ENCODE measurements around the gene MAST1.

Gene MAST1

GRCh38 chr19:12872941-12873890 lies 34.9 kb downstream of the MAST1 start:
- Histone ChIP-seq H3K9me3 (replicated peaks; ENCODE audit: insufficient read depth, low read length) (no peaks in the 10 kb centered on the region), H3K36me3 (replicated peaks; ENCODE audit: insufficient read depth, low read length) (no peaks in the 10 kb centered on the region), H3F3A (ENCODE audit: insufficient read depth, low read length) (no peaks in the 10 kb centered on the region), H4K20me1 (ENCODE audit: insufficient read depth, low read length) (no peaks in the 10 kb centered on the region), H3K4me2 (ENCODE audit: low read depth, low read length) (no peak overlapping the region), H3K4me3 (ENCODE audit: low read length) (no peak overlapping the region), H3K9ac (ENCODE audit: low read length) (no peak overlapping the region), H2AFZ (ENCODE audit: low read length) (no peak overlapping the region), H3K4me1 (ENCODE audit: low read length) (no peaks in the 10 kb centered on the region), H3K27me3 (replicated peaks; ENCODE audit: insufficient read depth, low read length) (no peaks in the 10 kb centered on the region), H3K27ac (ENCODE audit: low read length) (no peak overlapping the region), H3K79me2 (ENCODE audit: low read length) (no peaks in the 10 kb centered on the region), H3K9me2 (replicated peaks; ENCODE audit: insufficient read depth, low read length) (no peaks in the 10 kb centered on the region)
- peak; percentile 25 for DNase-seq
- TF ChIP-seq CTCF (IDR thresholded peaks at IDR 0.05; ENCODE audit: low read length) = no peak
- TF ChIP-seq EZH2phosphoT487 (IDR thresholded peaks at IDR 0.05; ENCODE audit: low read length) = no peak
- TF ChIP-seq EZH2 (optimal IDR thresholded peaks at IDR 0.05; ENCODE audit: low read depth, low read length) = no peak

- no peaks in the 10 kb centered on the region for H3F3A ChIP-seq (ENCODE audit: insufficient read depth, low read length)
- no peak overlapping the region for H3K4me2 ChIP-seq (ENCODE audit: low read depth, low read length)
- H4K20me1 ChIP-seq (ENCODE audit: insufficient read depth, low read length) = no peaks in the 10 kb centered on the region
- no peaks in the 10 kb centered on the region for H3K9me3 ChIP-seq (replicated peaks; ENCODE audit: insufficient read depth, low read length)
- DNase-seq = no peak
- H3K9ac ChIP-seq (ENCODE audit: low read length) = no peak overlapping the region
- H3K4me1 ChIP-seq (ENCODE audit: low read length) = no peaks in the 10 kb centered on the region
- H3K9me2 ChIP-seq (replicated peaks; ENCODE audit: insufficient read depth, low read length) = no peaks in the 10 kb centered on the region
- TF ChIP-seq CTCF (IDR thresholded peaks at IDR 0.05; ENCODE audit: low read length) (no peak), EZH2phosphoT487 (IDR thresholded peaks at IDR 0.05; ENCODE audit: low read length) (no peak), EZH2 (optimal IDR thresholded peaks at IDR 0.05; ENCODE audit: low read depth, low read length) (no peak)
- H3K27me3 ChIP-seq (replicated peaks; ENCODE audit: insufficient read depth, low read length) = no peaks in the 10 kb centered on the region
- no peak overlapping the region for H3K4me3 ChIP-seq (ENCODE audit: low read length)
- H2AFZ ChIP-seq (ENCODE audit: low read length) = no peak overlapping the region
- H3K27ac ChIP-seq (ENCODE audit: low read length) = no peak overlapping the region
- H3K36me3 ChIP-seq (replicated peaks; ENCODE audit: insufficient read depth, low read length) = no peaks in the 10 kb centered on the region
- H3K79me2 ChIP-seq (ENCODE audit: low read length) = no peaks in the 10 kb centered on the region
Observed at GRCh38 chr19:12873891-12874745, 35.8 kb downstream of the MAST1 start.

- no peak for DNase-seq
- TF ChIP-seq CTCF (IDR thresholded peaks at IDR 0.05; ENCODE audit: low read length) = no peak
- no peak for TF ChIP-seq EZH2phosphoT487 (IDR thresholded peaks at IDR 0.05; ENCODE audit: low read length)
- TF ChIP-seq EZH2 (optimal IDR thresholded peaks at IDR 0.05; ENCODE audit: low read depth, low read length) = no peak
- Histone ChIP-seq H3K4me1 (ENCODE audit: low read length) (no peaks in the 10 kb centered on the region), H3K4me2 (ENCODE audit: low read depth, low read length) (no peak overlapping the region), H3K4me3 (ENCODE audit: low read length) (no peak overlapping the region), H2AFZ (ENCODE audit: low read length) (no peak overlapping the region), H3K9ac (ENCODE audit: low read length) (no peak overlapping the region), H4K20me1 (ENCODE audit: insufficient read depth, low read length) (no peaks in the 10 kb centered on the region), H3K9me3 (replicated peaks; ENCODE audit: insufficient read depth, low read length) (no peaks in the 10 kb centered on the region), H3K27ac (ENCODE audit: low read length) (no peak overlapping the region), H3K36me3 (replicated peaks; ENCODE audit: insufficient read depth, low read length) (no peaks in the 10 kb centered on the region), H3K27me3 (replicated peaks; ENCODE audit: insufficient read depth, low read length) (no peaks in the 10 kb centered on the region), H3K9me2 (replicated peaks; ENCODE audit: insufficient read depth, low read length) (no peaks in the 10 kb centered on the region), H3K79me2 (ENCODE audit: low read length) (no peaks in the 10 kb centered on the region; the same call in 1 of the 2 replicates), H3F3A (ENCODE audit: insufficient read depth, low read length) (no peaks in the 10 kb centered on the region)
Observed at GRCh38 chr19:12875086-12875485, 36.8 kb downstream of the MAST1 start.

Data from MM.1S (cell line).